ENCODE results near the gene CBLB. TPM values are rescaled to one million over a fixed set of nuclear protein-coding genes. Genes with fewer than 3 reads are reported as not detected.

Gene CBLB
- total and polyA plus RNA-seq, 8 donors = 30.7 to 49.3 (median 42.6) TPM

GRCh38 chr3:105704726-105705410, 163.9 kb downstream of the CBLB start:
- no peak overlapping the region for H3K4me3 ChIP-seq
- no peak overlapping the region for H3K27ac ChIP-seq
- no peak for TF ChIP-seq CTCF (IDR thresholded peaks at IDR 0.05)
- no peaks in the 10 kb centered on the region for H3K9me3 ChIP-seq
- no peaks in the 10 kb centered on the region for H3K4me1 ChIP-seq
- H3K36me3 ChIP-seq = peaks cover 0 to 34% of the 10 kb centered on the region in 2 donors
- peak in 2 of 4 donors; percentile 72 to 73 for DNase-seq
- intact Hi-C loops (cut with DNase I) = no loop called here
- H3K27me3 ChIP-seq = no peaks in the 10 kb centered on the region
- no peak for ATAC-seq

GRCh38 chr3:105700575-105700974, 168.2 kb downstream of the CBLB start:
- no peaks in the 10 kb centered on the region for H3K4me1 ChIP-seq
- DNase-seq (no peak), ATAC-seq (no peak)
- TF ChIP-seq CTCF (IDR thresholded peaks at IDR 0.05) = no peak
- H3K4me3 ChIP-seq = no peak overlapping the region
- intact Hi-C loops (cut with DNase I) = no loop called here
- no peaks in the 10 kb centered on the region for H3K27me3 ChIP-seq
- peaks cover 0 to 34% of the 10 kb centered on the region in 2 donors for H3K36me3 ChIP-seq
- H3K27ac ChIP-seq = no peak overlapping the region
- H3K9me3 ChIP-seq = no peaks in the 10 kb centered on the region

- Histone ChIP-seq H3K4me1 (peaks cover 0 to 10% of the 10 kb centered on the region in 2 donors), H3K9me3 (no peaks in the 10 kb centered on the region), H3K4me3 (no peak overlapping the region), H3K36me3 (peaks cover 0 to 21% of the 10 kb centered on the region in 2 donors), H3K27ac (no peak overlapping the region), H3K27me3 (no peaks in the 10 kb centered on the region)
- no peak for ATAC-seq
- no peak for DNase-seq
- TF ChIP-seq CTCF (IDR thresholded peaks at IDR 0.05) = no peak
- intact Hi-C loops (cut with DNase I) = no loop called here
Measured at GRCh38 chr3:105691633-105692032, 177.2 kb downstream of the CBLB start.

- Histone ChIP-seq H3K27ac (no peak overlapping the region), H3K36me3 (peaks cover 0 to 21% of the 10 kb centered on the region in 2 donors), H3K9me3 (no peaks in the 10 kb centered on the region), H3K27me3 (no peaks in the 10 kb centered on the region), H3K4me3 (no peak overlapping the region), H3K4me1 (peaks cover 0 to 10% of the 10 kb centered on the region in 2 donors)
- no peak for TF ChIP-seq CTCF (IDR thresholded peaks at IDR 0.05)
- DNase-seq (no peak), ATAC-seq (no peak)
- intact Hi-C loops (cut with DNase I) = no loop called here
Measured at GRCh38 chr3:105691053-105691452, 177.8 kb downstream of the CBLB start.

- no peak overlapping the region for H3K4me3 ChIP-seq
- intact Hi-C loops (cut with DNase I) = no loop called here
- H3K27ac ChIP-seq = no peak overlapping the region
- no peaks in the 10 kb centered on the region for H3K27me3 ChIP-seq
- peak; percentile 49 for ATAC-seq
- H3K36me3 ChIP-seq = peaks cover 0 to 36% of the 10 kb centered on the region in 2 donors
- H3K4me1 ChIP-seq = peaks cover 0 to 10% of the 10 kb centered on the region in 2 donors
- no peaks in the 10 kb centered on the region for H3K9me3 ChIP-seq
- no peak for DNase-seq
- TF ChIP-seq CTCF (IDR thresholded peaks at IDR 0.05) = no peak
Measured at GRCh38 chr3:105688821-105689220, 180.0 kb downstream of the CBLB start.
